ENCODE measurements around the gene PHKA2.

PHKA2 gene

GRCh38 chrX:18941896-18942295 is 42.0 kb downstream of the PHKA2 start:
- TF ChIP-seq, protein P1, sequence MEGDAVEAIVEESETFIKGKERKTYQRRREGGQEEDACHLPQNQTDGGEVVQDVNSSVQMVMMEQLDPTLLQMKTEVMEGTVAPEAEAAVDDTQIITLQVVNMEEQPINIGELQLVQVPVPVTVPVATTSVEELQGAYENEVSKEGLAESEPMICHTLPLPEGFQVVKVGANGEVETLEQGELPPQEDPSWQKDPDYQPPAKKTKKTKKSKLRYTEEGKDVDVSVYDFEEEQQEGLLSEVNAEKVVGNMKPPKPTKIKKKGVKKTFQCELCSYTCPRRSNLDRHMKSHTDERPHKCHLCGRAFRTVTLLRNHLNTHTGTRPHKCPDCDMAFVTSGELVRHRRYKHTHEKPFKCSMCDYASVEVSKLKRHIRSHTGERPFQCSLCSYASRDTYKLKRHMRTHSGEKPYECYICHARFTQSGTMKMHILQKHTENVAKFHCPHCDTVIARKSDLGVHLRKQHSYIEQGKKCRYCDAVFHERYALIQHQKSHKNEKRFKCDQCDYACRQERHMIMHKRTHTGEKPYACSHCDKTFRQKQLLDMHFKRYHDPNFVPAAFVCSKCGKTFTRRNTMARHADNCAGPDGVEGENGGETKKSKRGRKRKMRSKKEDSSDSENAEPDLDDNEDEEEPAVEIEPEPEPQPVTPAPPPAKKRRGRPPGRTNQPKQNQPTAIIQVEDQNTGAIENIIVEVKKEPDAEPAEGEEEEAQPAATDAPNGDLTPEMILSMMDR (IDR thresholded peaks at IDR 0.05; ENCODE audit: control insufficient read depth, insufficient read depth, low read depth, low read length, missing control alignments): no peak
- H3K4me3 ChIP-seq (ENCODE audit: control insufficient read depth, low read depth, low read length): no peak overlapping the region
- DNase-seq (ENCODE audit: low read depth): no peak

- TF ChIP-seq, protein P1 (IDR thresholded peaks at IDR 0.05; ENCODE audit: control insufficient read depth, insufficient read depth, low read depth, low read length, missing control alignments): no peak
- H3K4me3 ChIP-seq (ENCODE audit: control insufficient read depth, low read depth, low read length): no peak overlapping the region
- DNase-seq (ENCODE audit: low read depth): no peak
Observed at GRCh38 chrX:18938710-18939109, 45.2 kb downstream of the PHKA2 start.

GRCh38 chrX:18937173-18937572 is 46.7 kb downstream of the PHKA2 start:
- no peak overlapping the region for H3K4me3 ChIP-seq (ENCODE audit: control insufficient read depth, low read depth, low read length)
- TF ChIP-seq, protein P1 (IDR thresholded peaks at IDR 0.05; ENCODE audit: control insufficient read depth, insufficient read depth, low read depth, low read length, missing control alignments): no peak
- DNase-seq (ENCODE audit: low read depth): no peak

- no peak overlapping the region for H3K4me3 ChIP-seq (ENCODE audit: control insufficient read depth, low read depth, low read length)
- TF ChIP-seq, protein P1 (IDR thresholded peaks at IDR 0.05; ENCODE audit: control insufficient read depth, insufficient read depth, low read depth, low read length, missing control alignments): no peak
- no peak for DNase-seq (ENCODE audit: low read depth)
Observed at GRCh38 chrX:18935893-18936292, 48.0 kb downstream of the PHKA2 start.

DNA sequence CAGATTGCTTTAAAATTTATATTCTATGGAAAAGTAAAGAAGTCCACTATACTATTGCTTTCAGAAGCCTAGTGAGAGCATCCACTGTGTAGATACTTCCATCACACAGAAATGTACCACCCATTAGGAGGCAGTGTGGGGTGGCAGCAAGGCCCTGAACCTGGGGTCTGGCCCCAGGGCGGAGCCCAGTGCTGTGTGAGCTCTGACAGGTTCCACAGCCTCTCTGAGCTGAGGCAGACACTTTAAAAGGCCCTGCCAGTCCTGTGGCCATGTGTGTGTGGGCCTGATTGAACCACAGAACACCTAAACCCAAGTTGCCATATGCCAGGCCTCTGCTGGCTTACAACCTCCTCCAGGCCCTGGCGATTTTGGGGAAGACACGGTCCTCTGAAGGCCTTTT is 49.2 kb downstream of the PHKA2 start:
- TF ChIP-seq, protein P1 (IDR thresholded peaks at IDR 0.05; ENCODE audit: control insufficient read depth, insufficient read depth, low read depth, low read length, missing control alignments): no peak
- no peak for DNase-seq (ENCODE audit: low read depth)
- no peak overlapping the region for H3K4me3 ChIP-seq (ENCODE audit: control insufficient read depth, low read depth, low read length)

DNA sequence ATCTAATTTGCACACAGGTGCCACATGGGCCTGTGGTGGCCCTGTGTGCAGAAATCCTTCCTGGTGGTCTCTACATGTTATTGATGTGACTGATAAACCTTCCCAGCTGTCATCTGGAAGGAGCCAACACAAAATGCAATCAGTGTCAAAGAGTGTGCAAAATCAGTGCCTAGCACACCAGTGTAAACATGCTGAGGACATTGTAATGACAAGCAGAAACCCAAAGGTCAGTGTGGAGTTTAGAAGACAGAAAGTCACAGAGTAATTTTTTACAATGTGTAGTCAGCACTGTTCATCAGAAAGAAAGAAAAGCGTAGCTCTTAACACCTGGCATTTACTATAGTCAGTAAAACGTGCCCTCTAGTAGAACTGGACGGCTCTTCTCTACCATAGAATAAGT is 50.3 kb downstream of the PHKA2 start:
- no peak for DNase-seq (ENCODE audit: low read depth)
- H3K4me3 ChIP-seq (ENCODE audit: control insufficient read depth, low read depth, low read length): no peak overlapping the region

More for the DNA sequence above, 50.3 kb downstream of the PHKA2 start:
- TF ChIP-seq, protein P1 (IDR thresholded peaks at IDR 0.05; ENCODE audit: control insufficient read depth, insufficient read depth, low read depth, low read length, missing control alignments): no peak

Data from AG09309 (cell line).